ENCODE data around the gene SMYD2. TPM values are rescaled to one million over a fixed set of nuclear protein-coding genes. Genes with fewer than 3 reads are reported as not detected.

SMYD2 gene
- total RNA-seq, 1 donor from 2014 or later = 35.5 TPM

DNA sequence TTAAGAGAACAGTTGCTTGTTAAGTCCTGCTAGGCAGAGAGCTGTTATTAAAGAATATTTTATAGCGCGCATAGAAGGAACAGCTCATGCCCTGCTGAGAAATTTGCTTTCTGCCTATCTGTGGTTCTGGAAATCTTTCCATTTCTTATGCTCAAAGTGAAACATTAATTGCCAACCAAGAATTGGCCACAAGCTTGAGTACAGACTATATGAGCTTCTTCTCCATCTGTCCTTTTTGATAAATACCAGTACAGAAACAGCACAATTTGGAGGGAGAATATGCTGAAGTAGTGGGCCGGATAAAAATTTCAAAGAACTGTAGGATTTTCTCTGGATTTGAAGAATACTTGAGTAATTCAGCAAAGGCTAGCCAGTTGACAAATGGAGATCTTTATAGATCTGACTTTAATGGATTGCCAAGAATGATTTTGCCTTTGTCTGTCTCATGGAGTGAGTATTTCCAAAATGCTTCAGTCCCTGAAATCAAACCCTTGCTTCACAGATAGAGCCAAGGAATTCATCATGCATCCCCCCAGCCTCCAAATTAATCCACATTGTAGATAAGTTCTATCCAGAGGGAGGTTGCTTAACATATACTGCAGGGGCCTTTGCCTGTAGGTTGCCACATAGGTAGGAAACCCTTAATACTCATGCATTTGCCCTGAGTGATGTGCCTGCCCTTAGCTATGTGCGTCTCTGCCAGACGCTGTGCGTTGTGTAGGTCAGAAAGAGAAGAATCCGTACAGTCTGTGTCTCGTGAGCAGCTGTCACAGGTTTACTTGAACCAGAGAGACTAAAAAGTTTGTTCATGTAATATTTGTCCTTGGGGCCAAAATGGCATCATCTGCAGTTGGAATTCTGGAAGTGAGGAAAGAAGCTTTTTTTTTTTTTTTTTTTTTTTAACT is 44.2 kb downstream of the SMYD2 start:
- no peak for DNase-seq (ENCODE audit: extremely low spot score, unreplicated experiment)
- Mint-ChIP-seq H3K4me1 (ENCODE audit: unreplicated experiment) (peaks cover 22% of the 10 kb centered on the region), H3K9me3 (no peaks in the 10 kb centered on the region), H3K4me3 (no peak overlapping the region), H3K27me3 (no peaks in the 10 kb centered on the region), H3K27ac (no peak overlapping the region), H3K36me3 (peaks cover 4% of the 10 kb centered on the region)
- TF ChIP-seq, protein P1, sequence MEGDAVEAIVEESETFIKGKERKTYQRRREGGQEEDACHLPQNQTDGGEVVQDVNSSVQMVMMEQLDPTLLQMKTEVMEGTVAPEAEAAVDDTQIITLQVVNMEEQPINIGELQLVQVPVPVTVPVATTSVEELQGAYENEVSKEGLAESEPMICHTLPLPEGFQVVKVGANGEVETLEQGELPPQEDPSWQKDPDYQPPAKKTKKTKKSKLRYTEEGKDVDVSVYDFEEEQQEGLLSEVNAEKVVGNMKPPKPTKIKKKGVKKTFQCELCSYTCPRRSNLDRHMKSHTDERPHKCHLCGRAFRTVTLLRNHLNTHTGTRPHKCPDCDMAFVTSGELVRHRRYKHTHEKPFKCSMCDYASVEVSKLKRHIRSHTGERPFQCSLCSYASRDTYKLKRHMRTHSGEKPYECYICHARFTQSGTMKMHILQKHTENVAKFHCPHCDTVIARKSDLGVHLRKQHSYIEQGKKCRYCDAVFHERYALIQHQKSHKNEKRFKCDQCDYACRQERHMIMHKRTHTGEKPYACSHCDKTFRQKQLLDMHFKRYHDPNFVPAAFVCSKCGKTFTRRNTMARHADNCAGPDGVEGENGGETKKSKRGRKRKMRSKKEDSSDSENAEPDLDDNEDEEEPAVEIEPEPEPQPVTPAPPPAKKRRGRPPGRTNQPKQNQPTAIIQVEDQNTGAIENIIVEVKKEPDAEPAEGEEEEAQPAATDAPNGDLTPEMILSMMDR (conservative IDR thresholded peaks at IDR 0.05) = no peak

DNA sequence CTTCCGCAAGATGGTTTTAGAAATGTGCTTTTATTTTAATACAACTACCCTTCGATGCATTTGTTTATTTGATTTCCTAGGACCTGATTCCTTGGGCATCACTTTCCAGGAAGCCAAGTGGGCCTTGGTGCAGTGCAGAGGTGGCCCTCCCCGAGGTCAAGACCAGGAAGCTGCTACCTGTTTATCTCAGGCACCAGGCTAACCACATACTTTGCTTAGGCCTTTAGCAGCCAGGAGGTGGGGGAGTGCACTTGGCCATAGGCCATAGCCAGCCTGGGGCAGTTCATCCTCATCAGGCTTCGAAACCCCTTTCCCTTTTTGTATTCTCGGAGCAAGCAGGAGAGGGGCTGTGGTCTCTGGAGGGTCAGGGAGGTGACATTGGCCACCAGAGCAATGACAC is 45.4 kb downstream of the SMYD2 start:
- H3K27ac Mint-ChIP-seq = no peak overlapping the region
- H3K36me3 Mint-ChIP-seq = peaks cover 4% of the 10 kb centered on the region
- DNase-seq (ENCODE audit: extremely low spot score, unreplicated experiment) = no peak
- TF ChIP-seq, protein P1 (conservative IDR thresholded peaks at IDR 0.05) = no peak
- H3K9me3 Mint-ChIP-seq = no peaks in the 10 kb centered on the region
- H3K4me3 Mint-ChIP-seq = no peak overlapping the region
- no peaks in the 10 kb centered on the region for H3K27me3 Mint-ChIP-seq
- peaks cover 22% of the 10 kb centered on the region for H3K4me1 Mint-ChIP-seq (ENCODE audit: unreplicated experiment)

DNA sequence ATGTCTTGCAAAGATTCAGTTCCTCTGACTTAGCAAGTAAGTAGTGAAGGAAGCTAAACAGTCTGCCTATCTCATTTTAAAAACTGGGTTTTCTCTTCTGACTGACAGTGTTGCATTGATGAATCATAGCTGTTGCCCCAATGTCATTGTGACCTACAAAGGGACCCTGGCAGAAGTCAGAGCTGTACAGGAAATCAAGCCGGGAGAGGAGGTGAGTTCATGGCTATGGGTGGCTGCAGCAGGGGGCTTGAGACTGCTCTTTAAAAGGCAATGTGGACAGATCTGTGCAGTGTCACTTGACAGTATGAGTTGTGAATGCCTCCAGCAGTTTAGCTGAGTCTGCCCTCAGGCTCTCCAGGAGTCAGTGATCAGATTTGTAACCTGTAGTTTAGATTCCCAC is 46.6 kb downstream of the SMYD2 start:
- DNase-seq (ENCODE audit: extremely low spot score, unreplicated experiment) = no peak

DNA sequence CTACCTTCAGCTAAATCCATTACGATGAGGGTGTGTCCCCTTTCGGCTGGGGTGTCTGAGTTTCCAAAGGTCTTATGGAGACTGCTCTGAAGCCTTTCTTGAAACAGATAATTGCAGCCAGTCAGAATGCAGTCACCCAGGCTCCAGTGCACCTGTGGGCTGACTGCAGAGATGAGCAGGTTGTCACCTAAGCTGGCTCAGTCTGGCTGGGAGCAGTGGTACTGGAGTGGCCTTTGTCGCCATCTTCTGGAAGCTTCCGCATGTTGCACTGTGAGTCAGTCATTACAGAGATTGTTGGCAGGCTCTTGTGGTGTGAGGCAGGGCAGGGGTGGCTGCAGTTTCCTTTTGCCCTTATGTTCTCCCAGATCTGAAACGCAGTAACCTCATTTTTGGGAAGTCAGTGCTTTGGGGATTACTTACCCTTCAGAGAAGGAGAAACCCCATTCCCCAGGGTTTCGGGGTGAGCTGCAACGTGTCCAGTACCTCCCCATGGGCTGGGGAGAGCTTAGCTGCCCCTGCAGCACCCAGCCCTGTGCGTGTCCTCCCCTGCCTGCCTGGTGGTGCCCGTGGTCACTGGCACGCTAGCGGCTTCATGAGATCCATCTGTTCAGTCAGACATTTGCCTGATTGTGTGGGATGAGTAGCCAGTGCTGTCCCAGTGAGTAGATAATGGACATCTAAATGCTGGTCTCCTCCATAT is 48.0 kb downstream of the SMYD2 start:
- no peak overlapping the region for H3K27ac Mint-ChIP-seq

More for the DNA sequence above, 46.6 kb downstream of the SMYD2 start:
- H3K4me3 Mint-ChIP-seq = no peak overlapping the region
- H3K9me3 Mint-ChIP-seq = no peaks in the 10 kb centered on the region
- TF ChIP-seq, protein P1 (conservative IDR thresholded peaks at IDR 0.05) = no peak
- peaks cover 14% of the 10 kb centered on the region for H3K4me1 Mint-ChIP-seq (ENCODE audit: unreplicated experiment)
- H3K27ac Mint-ChIP-seq = no peak overlapping the region
- no peaks in the 10 kb centered on the region for H3K27me3 Mint-ChIP-seq
- H3K36me3 Mint-ChIP-seq = peaks cover 3% of the 10 kb centered on the region

DNA sequence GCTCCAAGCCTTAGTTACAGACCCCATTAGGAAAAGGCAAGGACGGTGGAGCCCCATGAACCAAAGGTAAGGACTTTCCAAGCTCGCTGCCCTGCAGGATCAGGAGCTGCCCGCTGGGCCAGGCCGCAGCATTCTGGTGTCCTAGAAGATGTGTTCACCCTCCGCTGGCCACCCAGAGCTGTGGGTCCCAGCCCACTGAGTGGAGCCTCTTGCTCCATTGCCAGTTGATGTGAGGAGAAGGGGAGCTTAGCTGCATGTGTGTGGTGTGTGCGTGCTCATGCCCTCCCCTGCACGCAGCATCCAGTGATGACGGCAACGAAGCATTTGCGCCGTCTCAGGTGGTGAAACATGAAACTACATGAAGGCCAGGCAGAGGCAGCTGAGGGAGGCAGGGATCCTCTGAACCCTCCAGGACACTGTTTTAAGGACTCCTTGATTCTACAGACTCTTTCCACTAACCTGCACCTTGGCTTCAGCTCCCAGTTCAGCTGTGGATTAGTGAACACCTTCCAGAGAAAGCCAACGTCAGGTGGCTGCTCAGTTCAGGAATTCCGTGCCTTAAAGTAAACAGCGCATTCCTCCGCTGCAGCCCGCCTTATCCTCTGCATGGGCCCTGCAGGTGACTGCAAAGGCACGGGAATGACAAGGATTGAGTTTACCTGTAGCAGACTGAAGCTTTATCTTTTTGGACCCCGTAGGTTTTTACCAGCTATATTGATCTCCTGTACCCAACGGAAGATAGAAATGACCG is 48.7 kb downstream of the SMYD2 start:
- no peak overlapping the region for H3K27ac Mint-ChIP-seq
- H3K4me1 Mint-ChIP-seq (ENCODE audit: unreplicated experiment) = peaks cover 19% of the 10 kb centered on the region
- no peaks in the 10 kb centered on the region for H3K27me3 Mint-ChIP-seq
- H3K36me3 Mint-ChIP-seq = peaks cover 3% of the 10 kb centered on the region
- no peaks in the 10 kb centered on the region for H3K9me3 Mint-ChIP-seq
- no peak for DNase-seq (ENCODE audit: extremely low spot score, unreplicated experiment)
- TF ChIP-seq, protein P1 (conservative IDR thresholded peaks at IDR 0.05) = no peak
- H3K4me3 Mint-ChIP-seq = no peak overlapping the region

More for the DNA sequence above, 48.0 kb downstream of the SMYD2 start:
- TF ChIP-seq, protein P1 (conservative IDR thresholded peaks at IDR 0.05) = peak; percentile 93
- peaks cover 3% of the 10 kb centered on the region for H3K36me3 Mint-ChIP-seq
- peak; percentile 81 for DNase-seq (ENCODE audit: extremely low spot score, unreplicated experiment)
- H3K9me3 Mint-ChIP-seq = no peaks in the 10 kb centered on the region
- no peak overlapping the region for H3K4me3 Mint-ChIP-seq
- H3K27me3 Mint-ChIP-seq = no peaks in the 10 kb centered on the region
- H3K4me1 Mint-ChIP-seq (ENCODE audit: unreplicated experiment) = peaks cover 19% of the 10 kb centered on the region

All from type B pancreatic cell (in vitro differentiated cells).